SU-DHL-6 (cell line): ENCODE data around the gene SF3B4.

Experiments used
- H2AFZ ChIP-seq: fragments of 200-600 bp; sonication (generic); 2 replicates; pipeline ENCODE4 v1.6.1; 2014; ENCODE audit warnings: low read depth, mild to moderate bottlenecking, moderate library complexity, mixed read lengths, antibody characterized with exemption, low read length; ENCODE audit not compliant: severe bottlenecking
- H3F3A ChIP-seq: fragments of 200-600 bp; shearing (Covaris generic); 2 replicates; pipeline ENCODE4 v1.6.0; 2016; ENCODE audit warnings: antibody characterized with exemption, mild to moderate bottlenecking; ENCODE audit not compliant: insufficient read depth
- H3K27ac ChIP-seq: fragments of 200-600 bp; sonication (generic); 2 replicates; pipeline ENCODE4 v1.5.1; 2016; ENCODE audit warnings: low read depth, mild to moderate bottlenecking, low read length, moderate library complexity, mixed read lengths
- H3K27me3 ChIP-seq: fragments of 200-600 bp; sonication (generic), shearing (Covaris generic); 2 replicates; pipeline ENCODE4 v1.6.0; 2014; ENCODE audit warnings: mild to moderate bottlenecking, low read length
- H3K36me3 ChIP-seq: fragments of 200-600 bp; sonication (generic); 2 replicates; pipeline ENCODE4 v1.6.1; 2014; ENCODE audit warnings: mild to moderate bottlenecking, low read length, mixed read lengths
- H3K4me2 ChIP-seq: fragments of 300-600, 200-600 bp; shearing (Covaris generic), sonication (generic); 2 replicates; pipeline ENCODE4 v1.6.0; 2014; ENCODE audit warnings: low read length, low read depth, mild to moderate bottlenecking; ENCODE audit not compliant: poor library complexity, severe bottlenecking
- H3K4me3 ChIP-seq: fragments of 200-600 bp; sonication (generic); 2 replicates; pipeline ENCODE4 v1.5.1; 2014; ENCODE audit warnings: antibody characterized with exemption, low read length, mild to moderate bottlenecking, mixed read lengths; ENCODE audit not compliant: insufficient read depth, poor library complexity, severe bottlenecking
- H3K79me2 ChIP-seq: fragments of 200-600 bp; sonication (generic); 2 replicates; pipeline ENCODE4 v1.6.1; 2014; ENCODE audit warnings: mild to moderate bottlenecking, low read length, moderate library complexity; ENCODE audit not compliant: insufficient read depth
- H3K9ac ChIP-seq: fragments of 200-600 bp; sonication (generic); 2 replicates; pipeline ENCODE4 v1.7.0; 2014; ENCODE audit warnings: mild to moderate bottlenecking, low read length
- H3K9me2 ChIP-seq: fragments of 200-600 bp; sonication (generic); replicated peaks from 2 replicates; pipeline ENCODE4 v1.6.1; 2014; ENCODE audit warnings: low read length; ENCODE audit not compliant: insufficient read depth
- H3K9me3 ChIP-seq: fragments of 200-600 bp; sonication (generic); 2 replicates; pipeline ENCODE4 v1.6.1; 2014; ENCODE audit warnings: low read length, mixed read lengths; ENCODE audit not compliant: insufficient read depth
- H4K20me1 ChIP-seq: fragments of 200-600 bp; sonication (generic); 2 replicates; pipeline ENCODE4 v1.6.1; 2014; ENCODE audit warnings: low read depth, mild to moderate bottlenecking, antibody characterized with exemption, low read length, moderate library complexity, mixed read lengths
- EZH2phosphoT487 ChIP-seq: fragments of 200-600 bp; sonication (generic), shearing (Covaris generic); conservative IDR thresholded peaks from 2 replicates; pipeline ENCODE4 v1.6.1; 2018; ENCODE audit warnings: mild to moderate bottlenecking, antibody characterized with exemption, low read length, moderate library complexity, mixed read lengths
- TF ChIP-seq, protein P1 (sequence below): fragments of 200-600 bp; sonication (generic); IDR thresholded peaks from one replicate; pipeline ENCODE4 v1.5.1; 2017; ENCODE audit warnings: antibody characterized with exemption, mild to moderate bottlenecking, low read length, moderate library complexity; ENCODE audit not compliant: insufficient read depth, poor library complexity, severe bottlenecking

Gene SF3B4

DNA sequence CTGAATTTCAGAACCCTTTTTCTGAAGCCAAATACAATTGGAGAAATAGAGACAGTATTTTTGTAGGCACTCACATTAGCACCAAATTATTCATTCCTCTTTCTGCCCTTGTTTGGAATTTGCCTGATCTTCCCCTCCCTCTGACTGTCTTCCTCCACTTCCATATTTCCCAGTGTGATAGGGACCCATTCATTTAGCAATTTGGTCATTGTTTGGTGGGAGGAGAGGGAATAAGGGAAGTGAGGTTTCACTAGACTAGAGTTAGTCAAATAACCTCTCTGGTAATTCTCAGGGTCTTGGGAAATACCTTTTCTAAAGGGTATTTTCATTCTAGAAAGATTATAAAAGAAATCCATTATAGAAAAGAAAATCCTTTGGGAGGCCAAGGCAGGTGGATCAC, 40.0 kb upstream of the SF3B4 start:
- Histone ChIP-seq H3F3A (no peaks in the 10 kb centered on the region), H3K9ac (no peak overlapping the region), H3K9me2 (no peaks in the 10 kb centered on the region), H3K36me3 (no peaks in the 10 kb centered on the region), H3K27ac (no peak overlapping the region), H3K4me2 (no peak overlapping the region), H3K79me2 (no peaks in the 10 kb centered on the region), H4K20me1 (no peaks in the 10 kb centered on the region), H2AFZ (no peak overlapping the region), H3K4me3 (no peak overlapping the region), H3K27me3 (no peaks in the 10 kb centered on the region), H3K9me3 (no peaks in the 10 kb centered on the region)
- TF ChIP-seq, protein P1, sequence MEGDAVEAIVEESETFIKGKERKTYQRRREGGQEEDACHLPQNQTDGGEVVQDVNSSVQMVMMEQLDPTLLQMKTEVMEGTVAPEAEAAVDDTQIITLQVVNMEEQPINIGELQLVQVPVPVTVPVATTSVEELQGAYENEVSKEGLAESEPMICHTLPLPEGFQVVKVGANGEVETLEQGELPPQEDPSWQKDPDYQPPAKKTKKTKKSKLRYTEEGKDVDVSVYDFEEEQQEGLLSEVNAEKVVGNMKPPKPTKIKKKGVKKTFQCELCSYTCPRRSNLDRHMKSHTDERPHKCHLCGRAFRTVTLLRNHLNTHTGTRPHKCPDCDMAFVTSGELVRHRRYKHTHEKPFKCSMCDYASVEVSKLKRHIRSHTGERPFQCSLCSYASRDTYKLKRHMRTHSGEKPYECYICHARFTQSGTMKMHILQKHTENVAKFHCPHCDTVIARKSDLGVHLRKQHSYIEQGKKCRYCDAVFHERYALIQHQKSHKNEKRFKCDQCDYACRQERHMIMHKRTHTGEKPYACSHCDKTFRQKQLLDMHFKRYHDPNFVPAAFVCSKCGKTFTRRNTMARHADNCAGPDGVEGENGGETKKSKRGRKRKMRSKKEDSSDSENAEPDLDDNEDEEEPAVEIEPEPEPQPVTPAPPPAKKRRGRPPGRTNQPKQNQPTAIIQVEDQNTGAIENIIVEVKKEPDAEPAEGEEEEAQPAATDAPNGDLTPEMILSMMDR, result no peak
- TF ChIP-seq EZH2phosphoT487, result no peak

DNA sequence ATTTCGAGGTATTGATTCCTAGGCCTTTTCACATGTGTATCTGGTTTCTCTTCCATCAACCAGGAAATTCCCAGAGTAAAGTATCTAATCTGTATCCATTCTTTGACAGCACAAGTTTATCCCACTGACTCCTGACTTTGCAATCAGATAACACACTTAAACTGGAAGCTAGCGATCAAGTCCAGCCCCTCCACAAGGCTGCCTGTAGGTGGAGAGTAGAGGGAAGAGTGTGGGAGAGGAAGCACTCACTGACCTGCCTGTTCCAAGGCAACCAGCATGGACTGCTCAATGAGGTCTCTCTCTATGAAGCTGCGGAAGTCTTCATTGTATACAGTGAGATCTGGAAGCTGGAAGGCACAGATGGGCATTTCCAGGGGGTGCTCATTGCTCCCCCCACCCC, 39.4 kb upstream of the SF3B4 start:
- Histone ChIP-seq H4K20me1 (no peaks in the 10 kb centered on the region), H3K9me2 (no peaks in the 10 kb centered on the region), H3K79me2 (no peaks in the 10 kb centered on the region), H3K4me3 (no peak overlapping the region), H3K27me3 (no peaks in the 10 kb centered on the region), H3K9ac (no peak overlapping the region), H3F3A (no peaks in the 10 kb centered on the region), H3K36me3 (no peaks in the 10 kb centered on the region), H3K9me3 (no peaks in the 10 kb centered on the region), H2AFZ (no peak overlapping the region), H3K4me2 (no peak overlapping the region), H3K27ac (no peak overlapping the region)
- TF ChIP-seq, protein P1, result no peak
- no peak for TF ChIP-seq EZH2phosphoT487

DNA sequence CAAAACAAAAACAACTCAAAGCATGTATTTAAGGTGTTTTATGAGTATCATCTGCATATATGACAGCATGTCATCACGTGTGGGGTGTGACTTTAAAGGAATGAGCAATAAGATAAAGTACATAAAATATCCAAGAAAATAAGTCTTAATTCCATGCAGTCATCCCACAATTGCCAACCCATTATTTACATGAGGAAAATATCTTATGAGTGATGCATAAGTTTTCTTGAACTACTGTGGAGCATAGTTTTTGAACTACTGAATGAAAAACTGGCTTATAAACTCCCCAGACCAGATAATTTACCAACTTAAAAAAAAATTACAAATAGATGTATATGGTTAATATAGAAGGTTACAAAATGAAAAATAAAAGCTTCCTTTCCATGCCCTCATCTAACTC, 38.8 kb upstream of the SF3B4 start:
- no peak overlapping the region for H2AFZ ChIP-seq
- no peaks in the 10 kb centered on the region for H3K9me3 ChIP-seq
- no peak overlapping the region for H3K9ac ChIP-seq
- no peak overlapping the region for H3K4me2 ChIP-seq
- no peaks in the 10 kb centered on the region for H3K9me2 ChIP-seq
- TF ChIP-seq, protein P1, result no peak
- TF ChIP-seq EZH2phosphoT487, result no peak
- no peaks in the 10 kb centered on the region for H3F3A ChIP-seq
- no peak overlapping the region for H3K4me3 ChIP-seq
- H3K36me3 ChIP-seq, result no peaks in the 10 kb centered on the region
- no peaks in the 10 kb centered on the region for H4K20me1 ChIP-seq
- H3K27ac ChIP-seq, result no peak overlapping the region
- H3K27me3 ChIP-seq, result no peaks in the 10 kb centered on the region
- H3K79me2 ChIP-seq, result no peaks in the 10 kb centered on the region

DNA sequence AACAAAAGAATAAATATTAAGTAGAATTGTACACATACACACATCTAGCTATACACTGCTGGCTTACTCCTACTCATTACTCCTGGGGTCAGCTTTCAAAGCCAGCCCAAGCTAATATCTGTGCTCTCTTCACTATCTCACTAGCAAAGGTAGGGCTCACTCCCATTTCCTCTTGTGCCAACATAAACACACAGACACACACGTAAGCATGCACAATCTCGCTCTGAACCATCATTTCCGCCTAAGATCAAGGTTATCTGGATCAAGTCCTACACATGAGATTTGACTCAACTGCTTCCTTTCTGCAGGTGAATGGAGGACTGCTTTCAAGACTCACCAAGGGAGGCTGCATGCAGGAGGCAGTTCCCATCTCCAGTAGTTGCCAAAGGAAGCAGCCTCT, 37.8 kb upstream of the SF3B4 start:
- no peak overlapping the region for H3K4me2 ChIP-seq
- H3K79me2 ChIP-seq, result no peaks in the 10 kb centered on the region
- no peaks in the 10 kb centered on the region for H4K20me1 ChIP-seq
- TF ChIP-seq, protein P1, result no peak
- no peak for TF ChIP-seq EZH2phosphoT487
- no peaks in the 10 kb centered on the region for H3K9me3 ChIP-seq
- H3K27me3 ChIP-seq, result no peaks in the 10 kb centered on the region
- H3K9me2 ChIP-seq, result no peaks in the 10 kb centered on the region
- H3K9ac ChIP-seq, result no peak overlapping the region
- H3K4me3 ChIP-seq, result no peak overlapping the region
- H3K36me3 ChIP-seq, result no peaks in the 10 kb centered on the region
- H2AFZ ChIP-seq, result no peak overlapping the region
- no peaks in the 10 kb centered on the region for H3F3A ChIP-seq
- no peak overlapping the region for H3K27ac ChIP-seq
